NCI-H128 (cell line): Measurements from ENCODE around the gene RSRC1.
"Not testable (repeated sequence)": the region's sequence is repeated elsewhere in the genome, so short reads cannot be mapped to it uniquely, and the experiment has no call there.

Experiments used
- DNase-seq: peaks from one replicate; lab custom pipeline; 2025; ENCODE audit not compliant: unreplicated experiment; lab: John Stamatoyannopoulos, UW

Gene RSRC1

GRCh38 chr3:158455406-158455805, 345.5 kb downstream of the RSRC1 start:
- no peak for DNase-seq

- no peak for DNase-seq
Measured at GRCh38 chr3:158456114-158456513, 346.2 kb downstream of the RSRC1 start.

GRCh38 chr3:158458464-158458863, 348.6 kb downstream of the RSRC1 start:
- no peak for DNase-seq

- DNase-seq: no peak
Measured at GRCh38 chr3:158460926-158461325, 351.0 kb downstream of the RSRC1 start.

GRCh38 chr3:158463556-158463955, 353.7 kb downstream of the RSRC1 start:
- DNase-seq: no peak

- DNase-seq: no peak
Measured at GRCh38 chr3:158465074-158465473, 355.2 kb downstream of the RSRC1 start.

- DNase-seq: no peak
Measured at GRCh38 chr3:158470944-158471638, 361.2 kb downstream of the RSRC1 start.

GRCh38 chr3:158471639-158472294, 361.9 kb downstream of the RSRC1 start:
- no peak for DNase-seq

GRCh38 chr3:158479051-158479450, 369.2 kb downstream of the RSRC1 start:
- DNase-seq: no peak

GRCh38 chr3:158483701-158484235, 373.9 kb downstream of the RSRC1 start:
- DNase-seq: no peak

- no peak for DNase-seq
Measured at GRCh38 chr3:158486200-158486599, 376.3 kb downstream of the RSRC1 start.

GRCh38 chr3:158488670-158489069, 378.8 kb downstream of the RSRC1 start:
- DNase-seq: no peak

GRCh38 chr3:158489181-158489580, 379.3 kb downstream of the RSRC1 start:
- no peak for DNase-seq

GRCh38 chr3:158491968-158492367, 382.1 kb downstream of the RSRC1 start:
- DNase-seq: no peak

GRCh38 chr3:158492685-158493084, 382.8 kb downstream of the RSRC1 start:
- DNase-seq: no peak

- DNase-seq: no peak
Measured at GRCh38 chr3:158493931-158494330, 384.0 kb downstream of the RSRC1 start.

GRCh38 chr3:158494673-158495072, 384.8 kb downstream of the RSRC1 start:
- no peak for DNase-seq

- DNase-seq: not testable (repeated sequence)
Measured at GRCh38 chr3:158495398-158495902, 385.6 kb downstream of the RSRC1 start.

- DNase-seq: no peak
Measured at GRCh38 chr3:158505117-158505516, 395.2 kb downstream of the RSRC1 start.

GRCh38 chr3:158506456-158506855, 396.6 kb downstream of the RSRC1 start:
- no peak for DNase-seq

- no peak for DNase-seq
Measured at GRCh38 chr3:158508481-158508880, 398.6 kb downstream of the RSRC1 start.

- DNase-seq: no peak
Measured at GRCh38 chr3:158509891-158510290, 400.0 kb downstream of the RSRC1 start.
